Cardiac muscle cell (in vitro differentiated cells and primary cell): ENCODE data around the gene RGL3. TPM values are rescaled to one million over a fixed set of nuclear protein-coding genes. Genes with fewer than 3 reads are reported as not detected.
A peak's percentile ranks its signal among the peaks of the same experiment; 100 is the strongest.

Experiments used
- DNase-seq, 2 donors: peaks; one replicate each; pipeline versions ENCODE4 v3.0.0 to v3.0.0-alpha.2; 2010 to 2017; ENCODE audit warnings: low read depth in 1 of 2, low spot score in 1 of 2
- H3K27ac ChIP-seq: fragments of 200-600 bp; sonication (generic); 2 replicates; pipeline ENCODE4 v1.5.1; 2016
- H3K27me3 ChIP-seq: fragments of 200-600 bp; sonication (generic); 2 replicates; pipeline ENCODE4 v1.6.0; 2016; ENCODE audit warnings: control low read depth
- H3K36me3 ChIP-seq: fragments of 200-600 bp; sonication (generic); 2 replicates; pipeline ENCODE4 v1.5.1; 2016; ENCODE audit warnings: control low read depth
- H3K4me1 ChIP-seq: fragments of 200-600 bp; sonication (generic); 2 replicates; pipeline ENCODE4 v1.8.1; 2017; ENCODE audit warnings: low read depth, mild to moderate bottlenecking, mixed run types
- H3K4me3 ChIP-seq: fragments of 200-600 bp; sonication (generic); 2 replicates; pipeline ENCODE4 v1.5.1; 2016; ENCODE audit warnings: mild to moderate bottlenecking
- H3K9me3 ChIP-seq: fragments of 200-600 bp; sonication (generic); 2 replicates; pipeline ENCODE4 v1.5.1; 2017; ENCODE audit warnings: low read depth, mild to moderate bottlenecking, control low read depth
- CTCF ChIP-seq: IDR thresholded peaks from 2 replicates; pipeline ENCODE4 v1.5.1; 2012; ENCODE audit warnings: low read depth, mild to moderate bottlenecking, low read length
- polyA plus RNA-seq: library from polyadenylated mRNA; unstranded; fragments of >200 nt; fragmentation: Nextera tagmentation; extraction: Ambion mirVana; gene quantifications from 2 replicates; pipeline ENCODE4 v1.2.1, GENCODE V29; 2016
- total RNA-seq: library from RNA; depleted of rRNA; stranded (reverse); fragments of >200 nt; gene quantifications from 2 replicates; pipeline ENCODE4 v1.2.3, GENCODE V29; 2016

The RGL3 gene
- total and polyA plus RNA-seq, 2 experiments from 2014 or later = 32.2 to 52.1 TPM

- Histone ChIP-seq H3K4me3 (no peak overlapping the region), H3K27me3 (no peaks in the 10 kb centered on the region), H3K27ac (no peak overlapping the region), H3K4me1 (peaks cover 7% of the 10 kb centered on the region), H3K36me3 (no peaks in the 10 kb centered on the region), H3K9me3 (no peaks in the 10 kb centered on the region)
- no peak for DNase-seq
- TF ChIP-seq CTCF = no peak
Measured at GRCh38 chr19:11387162-11388034, 31.7 kb downstream of the RGL3 start.

- H3K27me3 ChIP-seq = no peaks in the 10 kb centered on the region
- no peaks in the 10 kb centered on the region for H3K9me3 ChIP-seq
- H3K36me3 ChIP-seq = no peaks in the 10 kb centered on the region
- H3K27ac ChIP-seq = peak overlapping the region; percentile 64
- TF ChIP-seq CTCF = no peak
- no peak overlapping the region for H3K4me3 ChIP-seq
- peaks cover 7% of the 10 kb centered on the region for H3K4me1 ChIP-seq
- DNase-seq = no peak
Measured at GRCh38 chr19:11384778-11385129, 34.4 kb downstream of the RGL3 start.

GRCh38 chr19:11383706-11384048 lies 35.4 kb downstream of the RGL3 start:
- H3K4me1 ChIP-seq = peaks cover 7% of the 10 kb centered on the region
- peak overlapping the region; percentile 54 for H3K4me3 ChIP-seq
- TF ChIP-seq CTCF = no peak
- peak overlapping the region; percentile 64 for H3K27ac ChIP-seq
- no peaks in the 10 kb centered on the region for H3K36me3 ChIP-seq
- H3K27me3 ChIP-seq = no peaks in the 10 kb centered on the region
- DNase-seq = peak in 1 of 2 donors; percentile 25
- H3K9me3 ChIP-seq = no peaks in the 10 kb centered on the region

GRCh38 chr19:11382898-11383705 lies 36.0 kb downstream of the RGL3 start:
- H3K36me3 ChIP-seq = no peaks in the 10 kb centered on the region
- H3K27ac ChIP-seq = peak overlapping the region; percentile 64
- TF ChIP-seq CTCF = peak; percentile 80
- no peaks in the 10 kb centered on the region for H3K9me3 ChIP-seq
- H3K4me3 ChIP-seq = peak overlapping the region; percentile 54
- peak; percentile 42 to 83 for DNase-seq
- peaks cover 7% of the 10 kb centered on the region for H3K4me1 ChIP-seq
- H3K27me3 ChIP-seq = no peaks in the 10 kb centered on the region

GRCh38 chr19:11380653-11381537 lies 38.2 kb downstream of the RGL3 start:
- peak overlapping the region; percentile 55 for H3K27ac ChIP-seq
- no peaks in the 10 kb centered on the region for H3K9me3 ChIP-seq
- peak; percentile 96 to 98 for DNase-seq
- TF ChIP-seq CTCF = peak; percentile 77
- peaks cover 7% of the 10 kb centered on the region for H3K4me1 ChIP-seq
- H3K36me3 ChIP-seq = no peaks in the 10 kb centered on the region
- no peaks in the 10 kb centered on the region for H3K27me3 ChIP-seq
- H3K4me3 ChIP-seq = peak overlapping the region; percentile 14
